Activated CD4-positive, alpha-beta memory T cell treated with anti-CD3 and anti-CD28 coated beads, Interleukin-2, amount 10 ng/mL, durations not matched to agents 7 days and 5 days (primary cell): Measurements from ENCODE around the gene NOP10. TPM values are rescaled to one million over a fixed set of nuclear protein-coding genes. Genes with fewer than 3 reads are reported as not detected.

Experiments used
- CTCF ChIA-PET: fragments of 350-600 bp; sonication (Branson Sonifier 250); formaldehyde crosslinking; loops from one replicate; lab custom pipeline; 2021; ENCODE audit warnings: antibody characterized with exemption, inconsistent platforms; lab: Charles Lee
- POLR2A ChIA-PET: fragments of 350-600 bp; sonication (Branson Sonifier 250); formaldehyde crosslinking; loops from one replicate; lab custom pipeline; 2021; ENCODE audit warnings: antibody characterized with exemption; lab: Charles Lee
- DNase-seq: peaks from one replicate; pipeline ENCODE4 v3.0.0-alpha.2; 2020
- H3K27ac Mint-ChIP-seq: one replicate; pipeline ENCODE4 v1.8.0; 2021; ENCODE audit warnings: mild to moderate bottlenecking, mixed read lengths
- H3K27me3 Mint-ChIP-seq: one replicate; pipeline ENCODE4 v1.8.0; 2021; ENCODE audit warnings: mixed read lengths
- H3K36me3 Mint-ChIP-seq: one replicate; pipeline ENCODE4 v1.8.0; 2021; ENCODE audit warnings: low read depth, mixed read lengths
- H3K4me1 Mint-ChIP-seq: one replicate; pipeline ENCODE4 v1.8.0; 2021; ENCODE audit warnings: mixed read lengths
- H3K4me3 Mint-ChIP-seq: one replicate; pipeline ENCODE4 v1.8.0; 2021; ENCODE audit warnings: mild to moderate bottlenecking, mixed read lengths
- H3K9me3 Mint-ChIP-seq: one replicate; pipeline ENCODE4 v1.8.0; 2021; ENCODE audit warnings: mixed read lengths
- total RNA-seq, 2 experiments: library from RNA; stranded (reverse); gene quantifications; one replicate each; pipeline ENCODE4 v1.2.3, GENCODE V29; 2021

The NOP10 gene
- total RNA-seq, 2 experiments from 2014 or later = 170 to 183 TPM

DNA sequence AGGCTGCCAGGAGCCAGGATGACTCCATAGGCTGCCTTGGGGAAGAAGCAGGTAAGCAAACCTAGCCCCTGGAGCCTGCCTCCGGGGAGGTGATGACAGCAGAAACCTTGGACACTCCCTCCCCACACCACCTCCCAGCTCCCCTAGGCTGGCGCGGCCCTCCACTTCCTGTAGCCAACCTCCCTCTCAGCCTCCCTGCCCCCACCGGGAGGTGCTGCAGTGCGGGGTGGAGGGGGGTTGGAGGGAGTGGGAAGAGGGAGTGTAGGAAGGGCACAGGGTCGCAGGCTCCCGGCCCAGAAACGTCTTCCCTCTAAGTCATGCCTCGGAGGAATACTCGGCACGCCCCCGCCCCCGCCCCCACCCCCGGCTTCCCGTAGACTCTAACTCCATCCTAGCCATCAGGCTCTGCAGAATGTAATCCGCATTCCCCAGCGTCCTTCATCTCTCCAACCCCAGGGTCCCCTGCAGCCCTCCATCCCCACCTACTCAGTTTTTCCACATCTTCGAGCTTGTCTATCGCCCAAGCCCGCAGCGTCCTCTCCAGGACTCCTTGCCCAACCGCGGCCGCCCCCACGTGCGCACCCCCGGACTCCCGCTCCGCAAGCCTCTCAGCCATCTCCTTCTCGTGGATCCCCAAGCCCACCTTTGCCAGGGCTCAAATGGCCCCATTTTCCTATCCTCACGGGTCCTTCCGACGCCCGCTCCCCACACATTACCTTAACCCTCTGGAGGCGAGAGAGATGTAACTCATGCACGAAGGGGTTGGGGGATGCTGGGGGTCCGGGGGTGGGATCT, 23.5 kb upstream of the NOP10 start:
- peak overlapping the region; percentile 87 for H3K27ac Mint-ChIP-seq
- H3K27me3 Mint-ChIP-seq = no peaks in the 10 kb centered on the region
- CTCF ChIA-PET = interaction anchor here (0.6 to 4.4 kb wide), 26 partner anchors 8 to 295 kb away, joined by 3 to 60 read pairs (median 6); partner anchors contain the start of genes EMC4, EMC7, GOLGA8A and GOLGA8B
- DNase-seq = peak; percentile 69
- H3K9me3 Mint-ChIP-seq = no peaks in the 10 kb centered on the region
- H3K4me1 Mint-ChIP-seq = peaks cover 53% of the 10 kb centered on the region
- POLR2A ChIA-PET = interaction anchor here (0.9 to 4.4 kb wide), 24 partner anchors 8 to 622 kb away, joined by 3 to 92 read pairs (median 6); partner anchors contain the start of genes AVEN, EMC7, GOLGA8A and GOLGA8B
- peak overlapping the region; percentile 99 for H3K4me3 Mint-ChIP-seq
- H3K36me3 Mint-ChIP-seq = peaks cover 31% of the 10 kb centered on the region

DNA sequence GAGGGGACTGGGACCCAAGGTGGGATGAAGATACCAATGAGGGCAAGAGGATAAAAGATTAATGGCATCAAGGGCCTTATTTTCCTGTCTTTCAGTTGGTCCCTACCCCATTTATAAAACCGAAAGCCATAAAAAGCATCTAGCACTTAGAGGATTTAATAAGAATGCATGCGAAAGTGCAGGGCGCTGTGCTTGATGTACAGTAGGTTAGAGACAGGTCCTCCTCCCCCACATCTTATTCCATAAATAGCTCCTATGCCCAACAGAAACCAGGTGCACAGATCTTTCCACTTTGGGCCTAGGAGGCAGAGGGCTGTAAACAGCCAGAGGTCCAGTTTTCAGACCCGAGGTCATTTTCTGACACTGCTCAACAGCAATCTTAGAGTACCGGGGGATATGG, 22.9 kb upstream of the NOP10 start:
- Mint-ChIP-seq H3K27me3 (no peaks in the 10 kb centered on the region), H3K27ac (peak overlapping the region; percentile 87), H3K4me3 (peak overlapping the region; percentile 99), H3K9me3 (no peaks in the 10 kb centered on the region), H3K36me3 (peaks cover 37% of the 10 kb centered on the region), H3K4me1 (peaks cover 53% of the 10 kb centered on the region)
- CTCF ChIA-PET = interaction anchor here (0.7 to 4.4 kb wide), 9 partner anchors 10 to 221 kb away, joined by 3 to 60 read pairs (median 31); partner anchors contain the start of genes KATNBL1, NOP10, NUTM1 and SLC12A6
- DNase-seq = peak; percentile 26
- POLR2A ChIA-PET = interaction anchor here (1.0 to 4.4 kb wide), 10 partner anchors 8 to 327 kb away, joined by 3 to 92 read pairs (median 16); partner anchors contain the start of genes AVEN, EMC7, GOLGA8B and NOP10

DNA sequence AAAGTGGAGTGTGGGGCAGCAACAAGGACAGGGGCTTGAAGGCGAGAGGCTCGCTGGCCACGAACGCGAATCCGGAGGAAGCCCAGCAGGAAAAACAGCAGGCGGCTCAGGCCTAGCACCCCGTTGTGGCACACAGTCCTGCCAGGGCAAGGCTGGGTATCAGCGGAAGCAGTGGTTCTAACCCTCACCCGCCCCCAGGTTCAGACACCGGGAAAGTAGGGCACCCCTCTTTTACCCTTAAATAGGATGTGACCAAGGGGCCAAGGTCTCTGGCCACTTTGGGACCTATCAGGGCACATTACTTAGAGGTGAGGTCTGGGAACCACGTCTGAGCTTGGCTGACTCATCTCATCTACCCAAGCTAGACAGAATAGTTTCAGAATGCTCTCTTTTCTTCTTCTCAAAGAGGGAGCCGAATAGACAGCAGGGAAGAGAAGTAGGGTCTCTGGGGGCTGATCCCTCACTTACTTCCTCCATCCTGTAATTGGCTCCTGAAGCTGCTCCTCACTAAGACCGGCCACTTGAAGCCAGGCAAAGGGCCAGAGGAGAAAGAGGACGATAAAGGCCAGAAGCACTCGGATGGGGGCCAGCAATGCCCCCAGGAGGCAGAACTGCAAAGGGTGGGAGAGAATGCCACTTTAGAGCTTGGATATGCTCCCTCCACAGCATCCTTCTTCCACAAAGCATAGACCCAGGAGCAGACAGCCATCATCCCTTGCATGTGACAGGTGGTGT, 22.3 kb upstream of the NOP10 start:
- peak; percentile 38 for DNase-seq
- POLR2A ChIA-PET = interaction anchor here (1.0 to 4.4 kb wide), 7 partner anchors 11 to 264 kb away, joined by 3 to 92 read pairs (median 18); partner anchors contain the start of genes EMC7, NOP10, NUTM1 and PGBD4
- Mint-ChIP-seq H3K4me1 (peaks cover 51% of the 10 kb centered on the region), H3K36me3 (peaks cover 41% of the 10 kb centered on the region), H3K9me3 (no peaks in the 10 kb centered on the region), H3K4me3 (peak overlapping the region; percentile 99), H3K27ac (peak overlapping the region; percentile 87), H3K27me3 (no peaks in the 10 kb centered on the region)
- CTCF ChIA-PET = interaction anchor here (0.8 to 4.4 kb wide), 6 partner anchors 11 to 222 kb away, joined by 3 to 60 read pairs (median 24); partner anchors contain the start of genes NOP10, NUTM1 and SLC12A6

- H3K36me3 Mint-ChIP-seq = peaks cover 52% of the 10 kb centered on the region
- H3K4me1 Mint-ChIP-seq = peaks cover 41% of the 10 kb centered on the region
- no peak for DNase-seq
- H3K9me3 Mint-ChIP-seq = no peaks in the 10 kb centered on the region
- ChIA-PET CTCF (no interaction called here), POLR2A (no interaction called here)
- no peak overlapping the region for H3K27ac Mint-ChIP-seq
- H3K27me3 Mint-ChIP-seq = no peaks in the 10 kb centered on the region
- H3K4me3 Mint-ChIP-seq = no peak overlapping the region
Observed at GRCh38 chr15:34364041-34364440, 21.1 kb upstream of the NOP10 start.

DNA sequence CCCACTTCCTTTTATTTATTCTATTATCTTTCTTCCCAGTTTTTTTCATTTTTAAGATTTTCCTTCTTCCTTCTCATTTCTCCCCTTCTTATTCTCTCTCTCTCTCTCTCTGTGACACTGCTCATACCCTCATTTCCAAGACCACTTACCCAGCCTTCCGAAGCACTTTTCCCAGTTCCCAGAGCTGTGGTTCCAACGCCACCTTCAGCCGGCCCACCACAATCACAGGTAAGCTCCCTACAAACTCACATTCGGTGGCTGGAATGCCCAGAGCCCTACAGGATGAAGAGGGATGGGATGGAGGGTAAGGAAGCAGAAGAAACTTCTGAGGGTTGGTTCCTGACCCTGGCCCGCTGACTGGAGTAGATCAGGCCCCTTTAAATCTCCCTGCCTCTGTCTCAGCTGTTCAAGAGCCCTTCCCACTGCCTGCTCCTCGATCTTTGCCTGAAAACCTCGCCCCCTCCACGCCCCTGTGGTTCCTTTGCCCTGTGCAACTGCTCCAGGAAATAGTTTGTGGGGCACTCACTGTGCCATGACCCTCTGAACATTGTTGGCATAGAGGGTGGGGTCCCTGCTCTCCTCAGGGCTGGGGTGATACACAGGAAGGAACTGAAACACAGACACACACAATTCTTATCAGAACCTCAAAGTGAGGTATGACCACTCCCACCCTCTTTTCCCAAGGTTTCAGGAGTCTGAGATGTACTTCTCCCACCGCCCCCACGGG, 19.3 kb upstream of the NOP10 start:
- ChIA-PET CTCF (interaction anchor here (1.0 to 1.1 kb wide), 2 partner anchors 9 to 152 kb away, joined by 3 to 5 read pairs; partner anchors contain the start of gene KATNBL1), POLR2A (no interaction called here)

GRCh38 chr15:34361278-34361677, 18.3 kb upstream of the NOP10 start:
- H3K4me3 Mint-ChIP-seq = no peak overlapping the region
- H3K27ac Mint-ChIP-seq = no peak overlapping the region
- peaks cover 63% of the 10 kb centered on the region for H3K36me3 Mint-ChIP-seq
- H3K9me3 Mint-ChIP-seq = no peaks in the 10 kb centered on the region
- DNase-seq = no peak
- peaks cover 33% of the 10 kb centered on the region for H3K4me1 Mint-ChIP-seq
- ChIA-PET POLR2A (interaction anchor here (1.3 to 1.6 kb wide), 2 partner anchors 23 to 152 kb away, joined by 5 to 8 read pairs; partner anchors contain the start of genes KATNBL1 and SLC12A6), CTCF (interaction anchor here (0.8 to 1.7 kb wide), 3 partner anchors 119 to 227 kb away, joined by 3 to 5 read pairs (median 3); partner anchors contain the start of gene KATNBL1)
- H3K27me3 Mint-ChIP-seq = no peaks in the 10 kb centered on the region

More for the DNA sequence above, 19.3 kb upstream of the NOP10 start:
- Mint-ChIP-seq H3K4me3 (no peak overlapping the region), H3K36me3 (peaks cover 56% of the 10 kb centered on the region), H3K27me3 (no peaks in the 10 kb centered on the region), H3K9me3 (no peaks in the 10 kb centered on the region), H3K4me1 (peaks cover 33% of the 10 kb centered on the region), H3K27ac (peak overlapping the region; percentile 72)
- no peak for DNase-seq

GRCh38 chr15:34360298-34360697, 17.4 kb upstream of the NOP10 start:
- peaks cover 24% of the 10 kb centered on the region for H3K4me1 Mint-ChIP-seq
- H3K27me3 Mint-ChIP-seq = no peaks in the 10 kb centered on the region
- DNase-seq = no peak
- POLR2A ChIA-PET = interaction anchor here (1.3 to 1.6 kb wide), 2 partner anchors 22 to 151 kb away, joined by 5 to 8 read pairs; partner anchors contain the start of genes KATNBL1 and SLC12A6
- H3K27ac Mint-ChIP-seq = no peak overlapping the region
- no peaks in the 10 kb centered on the region for H3K9me3 Mint-ChIP-seq
- no peak overlapping the region for H3K4me3 Mint-ChIP-seq
- peaks cover 63% of the 10 kb centered on the region for H3K36me3 Mint-ChIP-seq
- CTCF ChIA-PET = interaction anchor here (0.8 to 1.7 kb wide), 3 partner anchors 116 to 228 kb away, joined by 3 to 5 read pairs (median 3); no protein-coding TSS in a partner anchor

DNA sequence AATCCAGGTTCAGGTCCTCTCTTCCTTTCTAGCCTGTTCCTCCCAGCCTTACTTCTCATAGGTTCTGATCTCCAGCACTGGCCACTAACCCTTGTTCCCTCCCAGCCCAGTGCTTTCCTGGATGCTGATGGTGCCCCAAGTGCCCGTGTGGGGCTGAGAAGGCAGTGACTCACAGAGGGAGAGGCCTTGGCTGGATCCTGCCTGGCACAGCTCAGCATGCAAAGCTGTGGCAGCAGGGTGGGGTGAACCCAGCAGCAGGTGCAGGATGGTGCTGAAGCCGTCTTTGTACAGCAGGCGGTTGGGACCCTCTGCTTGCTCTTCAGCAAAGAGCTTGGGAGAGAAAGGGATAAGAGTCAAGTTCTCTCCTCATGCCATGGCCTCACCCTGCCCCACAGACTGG, 16.5 kb upstream of the NOP10 start:
- Mint-ChIP-seq H3K4me1 (peaks cover 16% of the 10 kb centered on the region), H3K27ac (no peak overlapping the region), H3K4me3 (no peak overlapping the region), H3K27me3 (no peaks in the 10 kb centered on the region), H3K36me3 (peaks cover 64% of the 10 kb centered on the region), H3K9me3 (no peaks in the 10 kb centered on the region)
- DNase-seq = no peak
- ChIA-PET POLR2A (no interaction called here), CTCF (interaction anchor here (1.7 kb wide), 1 partner anchor 228 kb away, joined by 5 read pairs; no protein-coding TSS in a partner anchor)

DNA sequence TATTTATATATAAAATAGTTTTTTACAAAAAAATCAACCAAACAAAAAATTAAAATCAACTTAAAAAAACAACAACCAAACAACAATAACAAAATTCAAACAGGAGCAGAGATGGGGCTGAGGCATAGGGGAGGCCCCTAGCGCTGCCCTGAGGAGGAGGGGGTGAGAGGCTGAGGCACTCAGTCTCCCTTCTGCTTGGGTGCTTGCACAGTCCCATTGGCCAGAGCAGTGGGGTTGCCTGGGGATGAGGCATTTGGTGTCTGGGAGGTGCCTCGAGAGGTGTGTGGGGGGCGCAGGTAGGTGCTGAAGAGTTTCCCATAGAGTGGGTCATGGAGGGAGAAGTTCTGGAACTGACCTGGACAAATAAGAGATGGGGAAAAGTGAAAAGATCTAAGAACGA, 16.0 kb upstream of the NOP10 start:
- CTCF ChIA-PET = interaction anchor here (1.6 to 1.7 kb wide), 2 partner anchors 8 to 262 kb away, joined by 3 to 6 read pairs; partner anchors contain the start of gene LPCAT4
- no peak overlapping the region for H3K4me3 Mint-ChIP-seq
- no peaks in the 10 kb centered on the region for H3K27me3 Mint-ChIP-seq
- H3K27ac Mint-ChIP-seq = no peak overlapping the region
- no peak for DNase-seq
- POLR2A ChIA-PET = interaction anchor here (0.8 to 1.6 kb wide), 3 partner anchors 8 to 16 kb away, joined by 3 to 5 read pairs (median 3); partner anchors contain the start of genes LPCAT4, NOP10 and NUTM1
- H3K36me3 Mint-ChIP-seq = peaks cover 64% of the 10 kb centered on the region
- peaks cover 15% of the 10 kb centered on the region for H3K4me1 Mint-ChIP-seq
- H3K9me3 Mint-ChIP-seq = no peaks in the 10 kb centered on the region

DNA sequence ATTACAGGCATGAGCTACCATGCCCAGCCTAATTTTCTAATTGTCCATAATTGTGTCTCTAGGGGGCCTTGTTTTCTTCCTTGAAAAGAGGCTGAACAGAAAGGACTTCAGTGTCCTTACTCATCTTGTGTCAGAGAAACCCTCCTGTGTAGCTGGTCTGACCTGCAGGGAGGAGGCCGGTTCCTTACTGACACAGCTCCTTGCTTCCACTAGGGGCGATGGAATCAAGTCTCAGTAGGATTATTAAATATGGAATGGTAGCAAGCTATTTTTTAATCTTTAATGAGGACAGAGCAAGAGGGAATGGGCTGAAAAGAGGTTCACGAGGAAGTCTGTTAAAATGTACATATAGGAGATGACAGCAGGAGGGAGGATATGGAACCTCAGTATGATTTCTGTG, 15.4 kb upstream of the NOP10 start:
- ChIA-PET POLR2A (interaction anchor here (0.8 to 1.6 kb wide), 3 partner anchors 8 to 15 kb away, joined by 3 to 5 read pairs (median 3); partner anchors contain the start of genes LPCAT4, NOP10 and NUTM1), CTCF (interaction anchor here (0.7 to 1.7 kb wide), 4 partner anchors 9 to 611 kb away, joined by 3 to 6 read pairs (median 4); partner anchors contain the start of genes AQR and LPCAT4)
- H3K9me3 Mint-ChIP-seq = no peaks in the 10 kb centered on the region
- DNase-seq = no peak
- no peak overlapping the region for H3K27ac Mint-ChIP-seq
- H3K36me3 Mint-ChIP-seq = peaks cover 58% of the 10 kb centered on the region
- H3K4me1 Mint-ChIP-seq = peaks cover 12% of the 10 kb centered on the region
- H3K27me3 Mint-ChIP-seq = no peaks in the 10 kb centered on the region
- no peak overlapping the region for H3K4me3 Mint-ChIP-seq

DNA sequence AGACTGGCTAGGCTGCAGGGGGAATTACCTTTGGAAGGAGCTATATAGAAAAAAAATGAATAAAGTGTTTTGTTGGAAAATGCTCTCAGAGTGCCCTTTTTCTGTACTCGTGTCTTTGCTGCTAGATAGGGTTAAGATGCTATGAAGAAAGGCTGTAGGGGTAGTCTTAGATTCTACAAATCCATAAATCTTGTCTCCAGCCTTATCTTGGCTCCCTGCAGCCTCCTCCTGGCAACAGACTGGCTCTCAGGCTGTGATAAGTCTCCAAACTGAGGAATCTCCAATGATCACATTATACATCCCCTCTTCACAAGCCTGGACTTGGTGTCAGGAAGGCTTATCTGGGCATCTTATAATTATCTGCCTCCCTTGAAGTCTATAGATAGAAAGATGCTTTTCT, 14.7 kb upstream of the NOP10 start:
- no peak overlapping the region for H3K27ac Mint-ChIP-seq

More for the DNA sequence above, 14.7 kb upstream of the NOP10 start:
- Mint-ChIP-seq H3K4me1 (peaks cover 6% of the 10 kb centered on the region), H3K27me3 (no peaks in the 10 kb centered on the region), H3K9me3 (no peaks in the 10 kb centered on the region), H3K4me3 (no peak overlapping the region), H3K36me3 (peaks cover 53% of the 10 kb centered on the region)
- ChIA-PET POLR2A (interaction anchor here (1.3 to 1.6 kb wide), 2 partner anchors 9 to 11 kb away, joined by 3 to 5 read pairs; partner anchors contain the start of gene LPCAT4), CTCF (interaction anchor here (1.1 to 1.7 kb wide), 3 partner anchors 9 to 264 kb away, joined by 3 to 6 read pairs (median 4); partner anchors contain the start of gene LPCAT4)
- no peak for DNase-seq
